HG03159 (cell line): ENCODE results near the gene WASHC3.
"Not testable (repeated sequence)": the region's sequence is repeated elsewhere in the genome, so short reads cannot be mapped to it uniquely, and the experiment has no call there.

Experiments
- ATAC-seq: cut with Tn5 transposase; IDR thresholded peaks from one replicate; pipeline ENCODE4 v1.9.1; 2021; ENCODE audit warnings: mild to moderate bottlenecking, moderate library complexity; ENCODE audit not compliant: unreplicated experiment

The WASHC3 gene

GRCh38 chr12:102061560-102062418, at the start of gene WASHC3:
Gene WASHC3, minus strand, starts transcription at chr12:102061991. Its CDS starts 29 bp downstream, at chr12:102061962.
- ATAC-seq, result peak; percentile 93

GRCh38 chr12:102110782-102111181, 49.0 kb upstream of the WASHC3 start:
- ATAC-seq, result no peak

- ATAC-seq, result no peak
Measured at GRCh38 chr12:102107970-102108369, 46.2 kb upstream of the WASHC3 start.

- ATAC-seq, result no peak
Measured at GRCh38 chr12:102106905-102107304, 45.1 kb upstream of the WASHC3 start.

- ATAC-seq, result no peak
Measured at GRCh38 chr12:102096855-102097254, 35.1 kb upstream of the WASHC3 start.

- ATAC-seq, result no peak
Measured at GRCh38 chr12:102095677-102096263, 34.0 kb upstream of the WASHC3 start.

GRCh38 chr12:102093319-102093718, 31.5 kb upstream of the WASHC3 start:
- ATAC-seq, result no peak

- ATAC-seq, result not testable (repeated sequence)
Measured at GRCh38 chr12:102089228-102089835, 27.5 kb upstream of the WASHC3 start.

GRCh38 chr12:102080842-102081241, 19.1 kb upstream of the WASHC3 start:
- no peak for ATAC-seq

GRCh38 chr12:102072092-102072491, 10.3 kb upstream of the WASHC3 start:
- ATAC-seq, result not testable (repeated sequence)

GRCh38 chr12:102069707-102070106, 7.9 kb upstream of the WASHC3 start:
- no peak for ATAC-seq

- ATAC-seq, result no peak
Measured at GRCh38 chr12:102067574-102068258, 5.9 kb upstream of the WASHC3 start.

- no peak for ATAC-seq
Measured at GRCh38 chr12:102064476-102064875, 2.7 kb upstream of the WASHC3 start.

GRCh38 chr12:102063069-102063468, 1.3 kb upstream of the WASHC3 start:
- ATAC-seq, result no peak

GRCh38 chr12:102062419-102062806, 622 bp upstream of the WASHC3 start:
- no peak for ATAC-seq

- peak; percentile 39 for ATAC-seq
Measured at GRCh38 chr12:102061096-102061559, 663 bp downstream of the WASHC3 start.

GRCh38 chr12:102059343-102059742, 2.4 kb downstream of the WASHC3 start:
- ATAC-seq, result no peak

- no peak for ATAC-seq
Measured at GRCh38 chr12:102054345-102054744, 7.4 kb downstream of the WASHC3 start.

GRCh38 chr12:102053062-102053349, 8.8 kb downstream of the WASHC3 start:
- ATAC-seq, result no peak

GRCh38 chr12:102052192-102053061, 9.4 kb downstream of the WASHC3 start:
- no peak for ATAC-seq
